ENCODE measurements around the gene AKAP6.

The AKAP6 gene

DNA sequence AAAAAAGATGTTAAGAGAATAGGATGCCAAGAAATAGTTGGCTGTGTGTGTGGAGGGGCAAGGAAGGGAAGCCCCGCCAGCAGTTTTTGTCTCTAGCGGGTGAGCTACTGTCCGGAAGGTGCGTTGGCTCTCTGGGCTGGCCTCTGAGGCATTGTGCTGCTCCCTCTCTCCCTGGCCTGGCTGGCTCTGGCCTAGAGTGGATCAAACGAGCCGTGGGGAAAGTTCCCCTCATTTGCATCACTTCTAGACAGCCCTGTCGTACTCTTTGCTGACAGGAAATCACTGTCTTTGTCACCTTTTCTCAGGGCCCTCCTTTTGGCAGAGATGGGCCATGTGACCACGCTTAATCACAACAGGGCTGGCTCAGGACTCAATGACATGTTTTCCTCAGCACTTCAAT lies 373.5 kb downstream of the AKAP6 start:
- Mint-ChIP-seq H3K4me3 (no peak overlapping the region), H3K27ac (peak overlapping the region; percentile 94 to 97 (median 95)), H3K27me3 (ENCODE audit: low read depth) (no peaks in the 10 kb centered on the region), H3K36me3 (ENCODE audit: low read depth) (no peaks in the 10 kb centered on the region), H3K4me1 (peaks cover 20% of the 10 kb centered on the region), H3K9me3 (no peaks in the 10 kb centered on the region)
- TF ChIP-seq, protein P1, sequence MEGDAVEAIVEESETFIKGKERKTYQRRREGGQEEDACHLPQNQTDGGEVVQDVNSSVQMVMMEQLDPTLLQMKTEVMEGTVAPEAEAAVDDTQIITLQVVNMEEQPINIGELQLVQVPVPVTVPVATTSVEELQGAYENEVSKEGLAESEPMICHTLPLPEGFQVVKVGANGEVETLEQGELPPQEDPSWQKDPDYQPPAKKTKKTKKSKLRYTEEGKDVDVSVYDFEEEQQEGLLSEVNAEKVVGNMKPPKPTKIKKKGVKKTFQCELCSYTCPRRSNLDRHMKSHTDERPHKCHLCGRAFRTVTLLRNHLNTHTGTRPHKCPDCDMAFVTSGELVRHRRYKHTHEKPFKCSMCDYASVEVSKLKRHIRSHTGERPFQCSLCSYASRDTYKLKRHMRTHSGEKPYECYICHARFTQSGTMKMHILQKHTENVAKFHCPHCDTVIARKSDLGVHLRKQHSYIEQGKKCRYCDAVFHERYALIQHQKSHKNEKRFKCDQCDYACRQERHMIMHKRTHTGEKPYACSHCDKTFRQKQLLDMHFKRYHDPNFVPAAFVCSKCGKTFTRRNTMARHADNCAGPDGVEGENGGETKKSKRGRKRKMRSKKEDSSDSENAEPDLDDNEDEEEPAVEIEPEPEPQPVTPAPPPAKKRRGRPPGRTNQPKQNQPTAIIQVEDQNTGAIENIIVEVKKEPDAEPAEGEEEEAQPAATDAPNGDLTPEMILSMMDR (IDR thresholded peaks at IDR 0.05; ENCODE audit: unreplicated experiment in 3 of 3), result no peak

DNA sequence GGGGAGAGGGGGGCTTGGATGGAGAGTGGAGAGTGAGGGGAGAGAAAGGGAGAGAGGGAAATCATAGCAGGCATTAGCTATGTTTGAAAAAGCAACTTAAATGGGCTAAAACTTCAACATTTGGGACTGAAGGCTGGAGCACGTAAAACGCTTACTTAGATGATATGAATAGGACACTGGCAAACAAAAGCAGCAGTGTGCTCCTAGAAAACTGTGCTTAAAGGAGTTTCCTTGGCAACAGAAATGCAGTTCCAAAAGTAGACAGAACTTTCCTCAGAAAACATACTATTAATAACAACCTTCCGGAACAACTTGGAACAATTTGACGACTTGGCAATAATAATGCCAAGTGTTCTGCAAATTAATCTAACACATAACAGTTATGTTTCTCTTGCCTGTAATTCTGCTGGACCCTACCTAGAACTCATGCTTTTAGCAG lies 374.1 kb downstream of the AKAP6 start:
- no peaks in the 10 kb centered on the region for H3K9me3 Mint-ChIP-seq
- H3K27me3 Mint-ChIP-seq (ENCODE audit: low read depth), result no peaks in the 10 kb centered on the region
- H3K36me3 Mint-ChIP-seq (ENCODE audit: low read depth), result no peaks in the 10 kb centered on the region
- H3K4me3 Mint-ChIP-seq, result no peak overlapping the region
- H3K27ac Mint-ChIP-seq, result peak overlapping the region; percentile 94 to 97 (median 95)
- H3K4me1 Mint-ChIP-seq, result peaks cover 25% of the 10 kb centered on the region
- TF ChIP-seq, protein P1 (IDR thresholded peaks at IDR 0.05; ENCODE audit: unreplicated experiment in 3 of 3), result no peak

DNA sequence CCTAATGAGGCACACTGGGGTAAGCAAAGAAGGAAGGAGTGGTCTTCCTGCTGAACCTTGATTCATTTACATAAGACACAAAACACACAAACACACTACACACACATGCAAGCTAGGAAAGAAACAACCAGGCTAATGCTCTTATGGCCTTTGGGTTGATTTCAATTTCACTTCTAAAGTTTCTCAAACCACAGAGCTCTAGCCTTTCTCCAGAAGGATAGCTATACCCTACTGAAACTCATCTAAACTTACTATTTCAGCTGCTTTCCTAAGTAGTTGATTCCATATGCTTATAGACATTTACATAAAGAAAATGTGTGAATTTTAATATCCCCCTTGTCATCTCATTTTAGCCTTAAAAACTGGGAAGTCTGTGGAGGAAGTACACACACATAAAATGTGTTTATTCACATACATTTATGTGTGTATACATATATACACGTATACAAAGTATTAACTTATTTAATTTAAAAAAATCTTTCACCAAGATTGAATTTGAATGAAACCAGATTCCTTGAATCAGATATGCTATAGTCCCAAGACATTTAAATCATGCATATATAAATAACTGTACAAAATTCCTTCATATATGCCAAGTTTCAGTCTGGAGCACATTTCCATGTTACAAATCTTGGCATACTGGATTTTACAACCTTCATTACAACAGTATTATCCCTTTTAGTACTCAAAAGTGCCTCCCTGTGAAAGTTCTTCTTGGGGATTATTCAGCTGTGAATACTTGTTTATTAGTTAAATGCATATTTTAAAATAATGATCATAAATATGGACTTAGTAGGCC lies 377.8 kb downstream of the AKAP6 start:
- H3K4me1 Mint-ChIP-seq, result peaks cover 51% of the 10 kb centered on the region
- H3K36me3 Mint-ChIP-seq (ENCODE audit: low read depth), result no peaks in the 10 kb centered on the region
- TF ChIP-seq, protein P1 (IDR thresholded peaks at IDR 0.05; ENCODE audit: unreplicated experiment in 3 of 3), result no peak
- H3K4me3 Mint-ChIP-seq, result no peak overlapping the region
- no peaks in the 10 kb centered on the region for H3K27me3 Mint-ChIP-seq (ENCODE audit: low read depth)
- peak overlapping the region in 1 of 3 experiments; percentile 55 for H3K27ac Mint-ChIP-seq
- no peaks in the 10 kb centered on the region for H3K9me3 Mint-ChIP-seq

DNA sequence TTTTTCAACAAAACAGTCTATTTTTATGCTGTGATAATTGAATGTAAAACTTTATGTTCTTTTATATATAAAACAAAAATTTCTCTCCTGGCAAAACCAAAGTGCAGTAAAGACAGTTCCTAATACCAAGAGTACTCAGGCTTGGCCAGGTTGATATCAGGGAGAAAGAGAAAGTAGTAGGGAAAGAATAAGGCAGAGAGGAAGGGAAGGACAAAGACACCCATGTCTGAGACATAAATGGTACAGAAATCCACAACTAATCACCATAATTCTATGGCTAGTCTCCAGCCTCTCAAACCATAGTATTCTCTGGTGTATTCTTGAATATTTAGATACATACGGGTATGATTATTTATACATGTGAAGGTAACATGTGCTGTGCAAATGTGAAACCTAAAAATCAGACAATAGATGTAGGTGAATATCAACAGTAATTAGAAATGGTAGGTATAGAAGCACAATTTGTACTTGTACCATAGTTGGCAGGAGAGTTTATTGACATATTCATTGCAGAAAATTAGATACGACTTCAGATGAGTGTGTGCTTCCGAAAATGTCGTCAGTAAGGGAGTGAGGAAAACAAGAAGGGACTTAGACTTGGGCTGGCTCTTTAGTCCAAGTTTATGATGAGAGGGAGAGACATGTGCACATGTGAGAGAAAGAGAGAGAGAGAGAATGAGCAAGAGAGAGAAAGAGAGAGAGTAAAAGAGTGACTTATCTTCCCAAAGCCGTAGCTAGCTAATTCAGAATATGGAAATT lies 378.8 kb downstream of the AKAP6 start:
- H3K36me3 Mint-ChIP-seq (ENCODE audit: low read depth), result no peaks in the 10 kb centered on the region
- H3K9me3 Mint-ChIP-seq, result no peaks in the 10 kb centered on the region
- H3K4me1 Mint-ChIP-seq, result peaks cover 45% of the 10 kb centered on the region
- TF ChIP-seq, protein P1 (IDR thresholded peaks at IDR 0.05; ENCODE audit: unreplicated experiment in 3 of 3), result no peak
- H3K4me3 Mint-ChIP-seq, result no peak overlapping the region
- no peaks in the 10 kb centered on the region for H3K27me3 Mint-ChIP-seq (ENCODE audit: low read depth)
- H3K27ac Mint-ChIP-seq, result peak overlapping the region in 1 of 3 experiments; percentile 0

DNA sequence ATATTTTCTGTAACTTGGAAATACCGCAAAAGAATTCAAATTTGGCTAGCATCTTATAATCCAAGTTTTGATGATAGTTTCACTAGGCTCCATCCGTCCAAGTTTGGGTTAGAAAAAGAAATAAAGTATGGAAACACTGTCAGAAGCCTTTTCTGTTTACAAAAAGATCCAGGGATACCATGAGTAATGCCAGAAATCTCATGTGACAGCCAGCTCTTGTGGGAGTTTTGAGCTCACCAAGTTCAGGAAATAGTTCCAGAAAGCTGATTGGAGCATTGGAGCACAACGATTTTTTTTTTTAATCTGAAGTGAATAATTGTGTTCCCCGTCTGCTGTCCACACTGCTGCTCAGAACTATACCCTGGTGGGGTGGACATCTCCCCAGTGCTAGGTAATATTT lies 379.9 kb downstream of the AKAP6 start:
- Mint-ChIP-seq H3K36me3 (ENCODE audit: low read depth) (no peaks in the 10 kb centered on the region), H3K27ac (peak overlapping the region in 2 of 3 experiments; percentile 4 to 28), H3K4me1 (peaks cover 37% of the 10 kb centered on the region), H3K9me3 (no peaks in the 10 kb centered on the region), H3K27me3 (ENCODE audit: low read depth) (no peaks in the 10 kb centered on the region), H3K4me3 (no peak overlapping the region)
- TF ChIP-seq, protein P1 (IDR thresholded peaks at IDR 0.05; ENCODE audit: unreplicated experiment in 3 of 3), result no peak
